ENCODE measurements around the gene SHISA8.

DNA sequence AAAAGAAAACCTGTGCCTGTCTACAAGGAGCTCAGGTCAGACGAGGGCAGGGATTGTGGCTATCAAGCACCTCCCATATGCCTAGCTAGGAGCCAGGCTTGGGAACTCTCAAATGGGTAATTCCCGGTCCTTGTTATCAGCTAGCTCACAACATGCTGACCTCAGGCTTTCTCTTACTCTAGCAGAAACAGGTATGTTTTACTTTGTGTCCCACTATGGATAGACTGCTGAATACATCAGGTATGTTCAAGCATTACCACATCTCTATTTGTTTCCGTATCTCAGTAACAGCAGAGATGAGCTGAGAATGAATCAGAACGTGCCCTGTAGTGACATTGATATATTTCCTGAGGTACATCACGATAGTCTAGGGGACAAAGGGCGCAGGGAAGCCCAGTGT, 29.4 kb downstream of the SHISA8 start:
- TF ChIP-seq POLR2A (IDR thresholded peaks at IDR 0.05) (no peak), EP300 (IDR thresholded peaks at IDR 0.05) (no peak), POLR2AphosphoS5 (IDR thresholded peaks at IDR 0.05) (no peak)
- TF ChIP-seq, protein P1, sequence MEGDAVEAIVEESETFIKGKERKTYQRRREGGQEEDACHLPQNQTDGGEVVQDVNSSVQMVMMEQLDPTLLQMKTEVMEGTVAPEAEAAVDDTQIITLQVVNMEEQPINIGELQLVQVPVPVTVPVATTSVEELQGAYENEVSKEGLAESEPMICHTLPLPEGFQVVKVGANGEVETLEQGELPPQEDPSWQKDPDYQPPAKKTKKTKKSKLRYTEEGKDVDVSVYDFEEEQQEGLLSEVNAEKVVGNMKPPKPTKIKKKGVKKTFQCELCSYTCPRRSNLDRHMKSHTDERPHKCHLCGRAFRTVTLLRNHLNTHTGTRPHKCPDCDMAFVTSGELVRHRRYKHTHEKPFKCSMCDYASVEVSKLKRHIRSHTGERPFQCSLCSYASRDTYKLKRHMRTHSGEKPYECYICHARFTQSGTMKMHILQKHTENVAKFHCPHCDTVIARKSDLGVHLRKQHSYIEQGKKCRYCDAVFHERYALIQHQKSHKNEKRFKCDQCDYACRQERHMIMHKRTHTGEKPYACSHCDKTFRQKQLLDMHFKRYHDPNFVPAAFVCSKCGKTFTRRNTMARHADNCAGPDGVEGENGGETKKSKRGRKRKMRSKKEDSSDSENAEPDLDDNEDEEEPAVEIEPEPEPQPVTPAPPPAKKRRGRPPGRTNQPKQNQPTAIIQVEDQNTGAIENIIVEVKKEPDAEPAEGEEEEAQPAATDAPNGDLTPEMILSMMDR (IDR thresholded peaks at IDR 0.05), result no peak

All from upper lobe of left lung (tissue), 4 donors.